Duodenal mucosa (tissue), 2 donors: ENCODE measurements around the gene SERPINA6.
"Not testable (repeated sequence)": the region's sequence is repeated elsewhere in the genome, so short reads cannot be mapped to it uniquely, and the experiment has no call there.

Experiments
- H3K27ac ChIP-seq: one replicate; pipeline ENCODE4 v1.7.0; 2013; ENCODE audit warnings: low read depth, low read length
- H3K27me3 ChIP-seq, 2 donors: one replicate each; pipeline ENCODE4 v1.7.0; 2013; ENCODE audit warnings: low read length in 2 of 2, control low read depth in 1 of 2; ENCODE audit not compliant: insufficient read depth in 2 of 2, control insufficient read depth in 1 of 2
- H3K36me3 ChIP-seq, 2 donors: one replicate each; pipeline ENCODE4 v1.7.0; 2013; ENCODE audit warnings: low read length in 2 of 2, control low read depth in 1 of 2; ENCODE audit not compliant: insufficient read depth in 2 of 2, control insufficient read depth in 1 of 2
- H3K4me1 ChIP-seq, 2 donors: one replicate each; pipeline ENCODE4 v1.7.0; 2013; ENCODE audit warnings: low read length in 2 of 2, control low read depth in 1 of 2; ENCODE audit not compliant: insufficient read depth in 2 of 2, control insufficient read depth in 1 of 2
- H3K4me3 ChIP-seq, 2 donors: one replicate each; pipeline ENCODE4 v1.7.0; 2013; ENCODE audit warnings: low read length in 2 of 2, low read depth in 1 of 2
- H3K9ac ChIP-seq, 2 donors: one replicate each; pipeline ENCODE4 v1.7.0; 2013; ENCODE audit warnings: low read length in 2 of 2, low read depth in 1 of 2
- H3K9me3 ChIP-seq, 2 donors: one replicate each; pipeline ENCODE4 v1.7.0; 2013; ENCODE audit warnings: low read length in 2 of 2, control low read depth in 1 of 2; ENCODE audit not compliant: control insufficient read depth in 1 of 2

The SERPINA6 gene

GRCh38 chr14:94310248-94310647 is 12.9 kb downstream of the SERPINA6 start:
- Histone ChIP-seq H3K4me3 (no peak overlapping the region), H3K36me3 (no peaks in the 10 kb centered on the region)

GRCh38 chr14:94309721-94310120 is 13.4 kb downstream of the SERPINA6 start:
- no peak overlapping the region for H3K27ac ChIP-seq
- peaks cover 0 to 5% of the 10 kb centered on the region in 2 donors for H3K9me3 ChIP-seq
- H3K36me3 ChIP-seq: no peaks in the 10 kb centered on the region
- H3K4me3 ChIP-seq: no peak overlapping the region
- H3K27me3 ChIP-seq: no peaks in the 10 kb centered on the region
- no peaks in the 10 kb centered on the region for H3K4me1 ChIP-seq
- no peak overlapping the region for H3K9ac ChIP-seq

More at GRCh38 chr14:94310248-94310647, 12.9 kb downstream of the SERPINA6 start:
- Histone ChIP-seq H3K9ac (no peak overlapping the region), H3K27me3 (no peaks in the 10 kb centered on the region), H3K27ac (no peak overlapping the region), H3K4me1 (no peaks in the 10 kb centered on the region), H3K9me3 (peaks cover 0 to 5% of the 10 kb centered on the region in 2 donors)

- no peaks in the 10 kb centered on the region for H3K27me3 ChIP-seq
- no peak overlapping the region for H3K27ac ChIP-seq
- H3K9ac ChIP-seq: no peak overlapping the region
- no peaks in the 10 kb centered on the region for H3K4me1 ChIP-seq
- H3K9me3 ChIP-seq: peaks cover 0 to 5% of the 10 kb centered on the region in 2 donors
- no peak overlapping the region for H3K4me3 ChIP-seq
- no peaks in the 10 kb centered on the region for H3K36me3 ChIP-seq
Measured at GRCh38 chr14:94307410-94307992, 15.6 kb downstream of the SERPINA6 start.

DNA sequence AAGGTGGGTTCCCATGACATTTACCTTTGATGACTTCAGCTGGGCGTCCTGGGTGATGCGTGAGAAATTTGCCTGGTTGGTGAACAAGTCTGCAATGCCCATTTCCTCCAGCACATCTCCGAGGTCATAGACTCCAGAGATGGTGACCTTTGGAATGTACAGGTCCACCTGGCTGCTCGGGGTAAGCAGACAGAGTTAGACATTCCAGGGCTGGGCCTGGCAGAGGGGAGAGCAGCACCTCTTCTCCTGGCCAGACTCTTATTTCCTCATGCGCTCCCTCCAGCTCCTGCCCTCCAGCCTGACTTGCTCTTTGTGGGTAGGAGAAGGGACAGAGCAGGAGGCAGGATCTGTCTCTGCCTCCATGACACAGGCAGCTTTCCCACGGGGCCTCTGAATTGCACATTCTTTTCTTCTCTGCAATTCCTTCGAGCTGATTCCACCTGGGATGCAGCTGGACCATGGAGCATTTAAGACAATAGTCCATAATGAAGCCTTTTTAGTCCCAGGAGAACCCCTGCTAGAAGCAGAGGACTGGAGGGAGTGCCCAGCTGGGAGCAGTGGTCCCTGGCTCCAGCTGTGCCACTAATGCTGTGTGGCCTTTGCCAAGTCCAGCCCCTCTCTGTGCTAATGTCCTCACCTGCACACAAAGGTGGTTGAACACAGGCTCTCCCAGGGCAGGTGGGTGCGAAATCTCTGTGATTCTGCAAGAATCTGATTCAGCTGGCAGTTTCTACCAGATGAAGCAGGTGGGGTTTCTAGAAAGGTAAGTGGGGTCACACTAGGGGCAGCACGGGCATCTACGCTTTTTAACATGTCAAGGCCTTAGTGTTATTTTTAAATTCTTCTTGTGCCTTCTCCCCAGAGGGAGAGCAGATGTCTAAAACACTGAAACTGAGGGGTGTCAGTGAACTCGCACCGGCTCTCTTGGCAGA is 16.8 kb downstream of the SERPINA6 start:
- Histone ChIP-seq H3K4me3 (no peak overlapping the region), H3K27me3 (no peaks in the 10 kb centered on the region), H3K27ac (no peak overlapping the region), H3K4me1 (no peaks in the 10 kb centered on the region), H3K9ac (no peak overlapping the region), H3K9me3 (peaks cover 0 to 5% of the 10 kb centered on the region in 2 donors), H3K36me3 (no peaks in the 10 kb centered on the region)

DNA sequence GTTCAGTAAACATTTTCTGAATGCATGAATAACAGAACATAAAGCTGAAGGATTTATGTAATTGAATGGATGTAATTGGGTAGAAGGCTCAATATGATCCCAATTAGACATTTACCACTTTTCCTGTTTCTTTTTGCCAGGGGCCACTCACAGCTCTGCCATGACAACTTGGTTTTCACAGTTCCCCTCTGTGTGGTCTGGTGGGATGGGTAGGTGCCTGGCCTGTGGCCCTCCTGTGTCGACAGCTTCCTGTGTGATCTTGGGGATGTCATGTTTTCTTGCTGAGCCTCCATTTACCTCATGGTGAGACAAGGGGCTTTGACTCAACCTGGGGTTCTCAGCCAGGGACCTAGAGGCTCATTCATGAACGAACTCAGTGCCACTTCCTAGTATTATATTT is 17.5 kb downstream of the SERPINA6 start:
- no peak overlapping the region for H3K27ac ChIP-seq
- H3K4me3 ChIP-seq: no peak overlapping the region

GRCh38 chr14:94304243-94304642 is 18.9 kb downstream of the SERPINA6 start:
- Histone ChIP-seq H3K4me1 (no peaks in the 10 kb centered on the region), H3K9me3 (peaks cover 0 to 5% of the 10 kb centered on the region in 2 donors), H3K9ac (no peak overlapping the region), H3K27me3 (no peaks in the 10 kb centered on the region), H3K36me3 (no peaks in the 10 kb centered on the region), H3K27ac (no peak overlapping the region), H3K4me3 (no peak overlapping the region)

More for the DNA sequence above, 17.5 kb downstream of the SERPINA6 start:
- no peak overlapping the region for H3K9ac ChIP-seq
- H3K27me3 ChIP-seq: no peaks in the 10 kb centered on the region
- no peaks in the 10 kb centered on the region for H3K4me1 ChIP-seq
- peaks cover 0 to 5% of the 10 kb centered on the region in 2 donors for H3K9me3 ChIP-seq
- H3K36me3 ChIP-seq: no peaks in the 10 kb centered on the region

- Histone ChIP-seq H3K9me3 (peaks cover 0 to 5% of the 10 kb centered on the region in 2 donors), H3K4me1 (no peaks in the 10 kb centered on the region), H3K27ac (no peak overlapping the region), H3K4me3 (no peak overlapping the region), H3K27me3 (no peaks in the 10 kb centered on the region), H3K9ac (no peak overlapping the region), H3K36me3 (no peaks in the 10 kb centered on the region)
Measured at GRCh38 chr14:94303111-94303510, 20.0 kb downstream of the SERPINA6 start.

GRCh38 chr14:94298130-94298529 is 25.0 kb downstream of the SERPINA6 start:
- H3K36me3 ChIP-seq: no peaks in the 10 kb centered on the region
- no peaks in the 10 kb centered on the region for H3K27me3 ChIP-seq
- H3K27ac ChIP-seq: no peak overlapping the region
- no peak overlapping the region for H3K9ac ChIP-seq
- no peaks in the 10 kb centered on the region for H3K4me1 ChIP-seq
- H3K9me3 ChIP-seq: no peaks in the 10 kb centered on the region
- no peak overlapping the region for H3K4me3 ChIP-seq

DNA sequence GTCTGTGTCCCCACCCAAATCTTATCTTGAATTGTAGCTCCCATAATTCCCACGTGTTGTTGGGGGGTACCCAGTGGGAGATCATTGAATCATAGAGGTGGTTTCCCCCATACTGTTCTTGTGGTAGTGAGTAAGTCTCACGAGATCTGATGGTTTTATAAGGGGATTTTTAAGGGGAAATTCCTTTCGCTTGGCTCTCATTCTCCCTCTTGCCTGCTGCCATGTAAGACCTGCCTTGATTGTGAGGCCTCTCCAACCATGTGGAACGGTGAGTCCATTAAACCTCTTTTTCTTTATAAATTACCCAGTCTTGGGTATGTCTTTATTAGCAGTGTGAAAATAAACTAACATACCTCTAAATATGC is 27.0 kb downstream of the SERPINA6 start:
- not testable (repeated sequence) for H3K36me3 ChIP-seq, H3K4me3 ChIP-seq, H3K27ac ChIP-seq, H3K4me1 ChIP-seq, H3K9me3 ChIP-seq, H3K27me3 ChIP-seq, H3K9ac ChIP-seq

DNA sequence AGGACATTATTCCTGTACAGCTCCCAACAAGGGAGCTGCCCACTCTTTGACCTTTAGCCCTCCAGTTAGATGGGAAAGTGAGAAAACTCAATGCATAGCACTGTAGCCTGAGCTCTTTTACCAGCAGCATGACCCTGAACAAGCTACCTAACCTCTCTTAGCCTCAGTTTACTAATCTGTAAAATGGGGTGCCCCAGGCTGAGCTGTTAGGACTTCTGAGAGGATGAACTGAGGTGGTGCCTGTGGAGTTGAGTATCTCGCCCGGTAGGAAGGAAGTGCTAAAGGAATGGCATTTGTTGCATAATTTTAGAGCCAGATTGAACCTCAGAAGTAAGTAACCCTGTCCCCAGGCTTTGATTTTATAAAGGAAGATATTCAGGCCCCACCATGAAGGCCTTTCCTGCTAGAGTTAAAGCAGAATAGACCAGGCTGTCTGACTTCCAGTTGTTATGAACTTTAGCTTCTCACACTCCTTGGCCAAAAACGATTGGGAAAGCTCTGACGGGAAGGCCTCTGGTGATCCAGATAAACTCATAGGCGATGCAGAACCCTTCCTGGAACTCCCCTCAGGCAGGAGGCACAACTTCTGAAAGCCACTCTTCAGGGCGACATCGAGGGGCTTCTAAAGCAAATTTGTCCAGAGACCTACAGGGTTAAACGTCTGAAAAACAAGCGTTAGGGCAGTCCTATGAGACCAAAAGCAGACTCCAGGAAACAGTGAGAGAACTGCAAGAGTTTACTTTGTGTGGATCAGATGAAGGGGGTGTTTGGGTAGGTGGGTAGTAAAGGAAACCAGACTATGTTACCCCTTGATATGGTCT is 27.6 kb downstream of the SERPINA6 start:
- no peak overlapping the region for H3K9ac ChIP-seq
- no peak overlapping the region for H3K4me3 ChIP-seq
- no peaks in the 10 kb centered on the region for H3K9me3 ChIP-seq
- no peak overlapping the region for H3K27ac ChIP-seq
- no peaks in the 10 kb centered on the region for H3K36me3 ChIP-seq
- no peaks in the 10 kb centered on the region for H3K27me3 ChIP-seq
- H3K4me1 ChIP-seq: no peaks in the 10 kb centered on the region
